Heart right ventricle (tissue), 16 donors: Measurements from ENCODE around the gene EHD3. TPM values are rescaled to one million over a fixed set of nuclear protein-coding genes. Genes with fewer than 3 reads are reported as not detected.

Source experiments
- ATAC-seq, 8 donors: fragments of 200-7000 bp; cut with Tn5 transposase; one replicate each; pipeline ENCODE4 v1.9.1; 2020; ENCODE audit warnings: mild to moderate bottlenecking in 8 of 8, moderate library complexity in 8 of 8, moderate number of reproducible peaks in 1 of 8
- DNase-seq, 2 donors: peaks; one replicate each; pipeline ENCODE4 v3.0.0-alpha.2; 2020
- H3K27ac ChIP-seq, 10 donors: fragments of 200-600 bp; sonication (generic) in 2 of 10; one replicate each; pipeline versions ENCODE4 v1.5.0 to v1.8.0; 2020 to 2022; ENCODE audit warnings: mild to moderate bottlenecking in 3 of 10
- H3K27me3 ChIP-seq, 7 donors: fragments of 200-600 bp; one replicate each; pipeline ENCODE4 v1.8.0; 2021 to 2022; ENCODE audit warnings: mild to moderate bottlenecking in 2 of 7
- H3K36me3 ChIP-seq, 9 donors: fragments of 200-600 bp; sonication (generic) in 1 of 9; one replicate each; pipeline versions ENCODE4 v1.5.0 to v1.8.0; 2020 to 2022; ENCODE audit warnings: mild to moderate bottlenecking in 2 of 9
- H3K4me1 ChIP-seq, 9 donors: fragments of 200-600 bp; sonication (generic) in 1 of 9; one replicate each; pipeline versions ENCODE4 v1.5.0 to v1.8.0; 2020 to 2022; ENCODE audit warnings: mild to moderate bottlenecking in 4 of 9
- H3K4me3 ChIP-seq, 10 donors: fragments of 200-600 bp; sonication (generic) in 2 of 10; one replicate each; pipeline versions ENCODE4 v1.5.0 to v1.8.0; 2020 to 2022; ENCODE audit warnings: mild to moderate bottlenecking in 7 of 10, moderate library complexity in 2 of 10
- H3K9me3 ChIP-seq, 11 donors: fragments of 200-600 bp in 10 of 11; sonication (generic) in 2 of 11; one replicate each; pipeline versions ENCODE4 v1.5.0 to v1.8.0; 2013 to 2022; ENCODE audit warnings: mild to moderate bottlenecking in 2 of 11, control low read depth in 1 of 11, moderate library complexity in 1 of 11
- WGBS, 2 donors: extraction: QIAGEN DNeasy Blood & Tissue Kit; methylation state at CpG; one replicate each; pipeline ENCODE4 v1.1.7; 2013; ENCODE audit warnings: inconsistent platforms in 1 of 2; 5-methylcytosine and 5-hydroxymethylcytosine counted together
- intact Hi-C, 10 donors: fragments of 100-400 bp; cut with DNase I; formaldehyde crosslinking; loops; one replicate each; pipeline versions ENCODE4 v1.11.1 to v1.14.2; 2022
- polyA plus RNA-seq, 2 donors: library from polyadenylated mRNA; stranded (reverse); fragments of 200-250 nt; gene quantifications; one replicate each; pipeline ENCODE4 v1.2.3, GENCODE V29; 2013
- total RNA-seq, 10 donors: library from RNA; stranded (reverse); fragmentation: NEBNext Ultra II Directional in 3 of 10; extraction: Animal tissue kit (Norgen Biotek cat#: 25700) in 3 of 10; gene quantifications; one replicate each; pipeline versions ENCODE4 v1.2.1 to v1.2.4, GENCODE V29; 2021 to 2023
- TF ChIP-seq, protein P1 (sequence below), 9 donors: fragments of 200-600 bp; sonication (generic) in 2 of 9; IDR thresholded peaks; one replicate each; pipeline versions ENCODE4 v1.5.0 to v1.8.0; 2021 to 2022; ENCODE audit warnings: antibody characterized with exemption in 9 of 9, mild to moderate bottlenecking in 5 of 9, moderate library complexity in 1 of 9
- donor health status: Arrhythmogenic right ventricular cardiomyopathy.
- donor health status: ischemic (EF 13 %, LVEDD 7.1; RV severe dilation, severe dysfunction).
- donor health status: healthy with polysubstance abuse.
- donor health status: DM: no; HTN: yes; CAD: no.
- donor health status: DM: no; HTN: no; CAD: no.
- donor health status: ischemic (EF 25% LVEDD 6.9; RV normal size, moderate dysfunction).
- donor health status: ischemic (EF 25% LVEDD 5.7; RV mildly dilated, moderate dysfunction).
- donor health status: healthy.
- donor health status: DM: yes; HTN: yes; CAD: no.
- donor health status: Ischemic cardiomyopathy.
- donor health status: ischemic (EF 35%, LVEDD 5.7; RV mildly dilated, moderate dysfunction).
- donor health status: nonischemic (EF 11% LVEDD 7.7; RV severe dilation, severe dysfunction).
- donor health status: DM: yes; HTN: yes; CAD: no.
- donor health status: PGD.
- donor health status: ischemic (EF 29% LVEDD 5.4; RV normal size, mild dysfunction).
- donor health status: nonischemic (EF 23%, LVEDD 6.1; RV moderate dilation, normal function).

EHD3 gene
- total and polyA plus RNA-seq, 12 donors: 5.3 to 40.9 (median 24.3) TPM

DNA sequence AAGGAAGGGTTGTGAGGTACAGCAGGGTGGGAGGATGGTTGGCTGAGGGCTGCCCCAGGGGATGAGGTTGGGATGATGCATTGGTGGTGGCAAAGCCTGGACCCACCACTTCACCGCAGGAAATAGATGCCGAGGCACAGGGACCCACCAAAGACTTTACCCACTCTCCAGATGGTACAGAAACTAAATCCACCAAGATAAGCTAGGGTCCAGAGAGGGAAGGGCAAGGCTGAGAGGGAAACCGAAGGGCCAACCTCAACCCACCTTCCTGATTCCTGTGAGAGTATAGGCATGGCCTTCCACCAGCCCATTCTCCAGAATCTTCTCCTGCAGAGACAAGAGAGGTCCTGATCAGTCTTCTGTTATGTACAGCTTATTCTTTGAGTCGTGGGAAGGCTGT, 34.7 kb upstream of the EHD3 start:
- Histone ChIP-seq H3K36me3 (no peaks in the 10 kb centered on the region), H3K27me3 (no peaks in the 10 kb centered on the region), H3K4me1 (peaks cover 0 to 22% (median 2%) of the 10 kb centered on the region in 9 donors), H3K27ac (no peak overlapping the region), H3K4me3 (no peak overlapping the region), H3K9me3 (no peaks in the 10 kb centered on the region)
- ATAC-seq (no peak), DNase-seq (no peak)
- intact Hi-C loops: no loop called here
- TF ChIP-seq, protein P1, sequence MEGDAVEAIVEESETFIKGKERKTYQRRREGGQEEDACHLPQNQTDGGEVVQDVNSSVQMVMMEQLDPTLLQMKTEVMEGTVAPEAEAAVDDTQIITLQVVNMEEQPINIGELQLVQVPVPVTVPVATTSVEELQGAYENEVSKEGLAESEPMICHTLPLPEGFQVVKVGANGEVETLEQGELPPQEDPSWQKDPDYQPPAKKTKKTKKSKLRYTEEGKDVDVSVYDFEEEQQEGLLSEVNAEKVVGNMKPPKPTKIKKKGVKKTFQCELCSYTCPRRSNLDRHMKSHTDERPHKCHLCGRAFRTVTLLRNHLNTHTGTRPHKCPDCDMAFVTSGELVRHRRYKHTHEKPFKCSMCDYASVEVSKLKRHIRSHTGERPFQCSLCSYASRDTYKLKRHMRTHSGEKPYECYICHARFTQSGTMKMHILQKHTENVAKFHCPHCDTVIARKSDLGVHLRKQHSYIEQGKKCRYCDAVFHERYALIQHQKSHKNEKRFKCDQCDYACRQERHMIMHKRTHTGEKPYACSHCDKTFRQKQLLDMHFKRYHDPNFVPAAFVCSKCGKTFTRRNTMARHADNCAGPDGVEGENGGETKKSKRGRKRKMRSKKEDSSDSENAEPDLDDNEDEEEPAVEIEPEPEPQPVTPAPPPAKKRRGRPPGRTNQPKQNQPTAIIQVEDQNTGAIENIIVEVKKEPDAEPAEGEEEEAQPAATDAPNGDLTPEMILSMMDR (IDR thresholded peaks at IDR 0.05): no peak
- 90 to 95% methylated on average over 4 of the region's 4 CpGs for WGBS, 2 donors

DNA sequence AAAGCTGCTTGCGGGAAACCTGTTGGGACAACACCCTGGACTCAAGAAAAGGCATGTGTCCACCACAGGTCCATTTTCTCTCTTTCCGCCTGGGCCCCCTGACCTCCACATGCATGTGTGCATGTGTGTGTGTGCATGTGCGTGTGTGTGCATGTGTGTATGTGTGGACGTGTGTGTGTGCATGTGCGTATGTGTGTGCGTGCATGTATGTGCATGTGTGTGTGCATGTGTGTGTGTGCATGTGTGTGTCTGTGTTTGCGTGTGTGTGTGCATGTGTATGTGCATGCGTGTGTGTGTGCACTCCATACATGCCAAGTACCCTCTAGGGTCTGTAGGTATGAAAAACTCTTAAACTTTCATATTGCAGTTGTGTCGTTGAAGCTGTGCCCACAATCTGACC, 33.0 kb upstream of the EHD3 start:
- no peak for ATAC-seq
- peaks cover 0 to 23% (median 2%) of the 10 kb centered on the region in 9 donors for H3K4me1 ChIP-seq
- H3K4me3 ChIP-seq: no peak overlapping the region
- no peaks in the 10 kb centered on the region for H3K9me3 ChIP-seq
- no peaks in the 10 kb centered on the region for H3K36me3 ChIP-seq
- intact Hi-C loops: no loop called here
- 84 to 95% methylated on average over 9 of the region's 9 CpGs for WGBS, 2 donors
- H3K27me3 ChIP-seq: no peaks in the 10 kb centered on the region
- DNase-seq: no peak
- no peak overlapping the region for H3K27ac ChIP-seq
- TF ChIP-seq, protein P1 (IDR thresholded peaks at IDR 0.05): no peak

- ATAC-seq (peak in 1 of 8 donors; percentile 14), DNase-seq (peak in 1 of 2 donors; percentile 20)
- TF ChIP-seq, protein P1 (IDR thresholded peaks at IDR 0.05): no peak
- no peak overlapping the region for H3K27ac ChIP-seq
- H3K4me1 ChIP-seq: peaks cover 0 to 23% (median 2%) of the 10 kb centered on the region in 9 donors
- H3K9me3 ChIP-seq: no peaks in the 10 kb centered on the region
- intact Hi-C loops: no loop called here
- H3K27me3 ChIP-seq: no peaks in the 10 kb centered on the region
- no peaks in the 10 kb centered on the region for H3K36me3 ChIP-seq
- 62 to 63% methylated on average over 5 of the region's 5 CpGs for WGBS, 2 donors
- H3K4me3 ChIP-seq: no peak overlapping the region
These were observed 31.9 kb upstream of the EHD3 start for GRCh38 chr2:31202041-31202440.

- ATAC-seq: peak in 3 of 8 donors; percentile 16 to 55 (median 16)
- H3K27ac ChIP-seq: no peak overlapping the region
- no peaks in the 10 kb centered on the region for H3K27me3 ChIP-seq
- no peak for DNase-seq
- TF ChIP-seq, protein P1 (IDR thresholded peaks at IDR 0.05): no peak
- H3K4me3 ChIP-seq: no peak overlapping the region
- H3K4me1 ChIP-seq: peaks cover 0 to 23% (median 2%) of the 10 kb centered on the region in 9 donors
- H3K9me3 ChIP-seq: no peaks in the 10 kb centered on the region
- no peaks in the 10 kb centered on the region for H3K36me3 ChIP-seq
- 66% methylated on average over 5 of the region's 5 CpGs for WGBS, 2 donors
- intact Hi-C loops: no loop called here
These were observed 31.1 kb upstream of the EHD3 start for GRCh38 chr2:31202833-31203232.
